Natural killer cell (primary cell): Measurements from ENCODE around the gene CGA. TPM values are rescaled to one million over a fixed set of nuclear protein-coding genes. Genes with fewer than 3 reads are reported as not detected.

Experiments
- ATAC-seq, 3 donors: fragments of 150-1000 bp in 2 of 3; fragments of 200-7000 bp in 1 of 3; cut with Tn5 transposase; 1 replicate in 1 of 3; 2 replicates in 2 of 3; pipeline ENCODE4 v1.10.0; 2021; ENCODE audit warnings: mild to moderate bottlenecking in 2 of 3, moderate library complexity in 2 of 3
- DNase-seq, 2 donors: peaks; one replicate each; pipeline versions ENCODE4 v3.0.0 to v3.0.0-alpha.2; 2013 to 2021; ENCODE audit warnings: mixed read lengths in 1 of 2
- H3K27ac ChIP-seq: one replicate; pipeline ENCODE4 v1.5.1; 2013; ENCODE audit warnings: mild to moderate bottlenecking, low read length
- H3K27me3 ChIP-seq: one replicate; pipeline ENCODE4 v1.6.1; 2013; ENCODE audit warnings: low read length; ENCODE audit not compliant: control insufficient read depth, insufficient read depth
- H3K36me3 ChIP-seq: one replicate; pipeline ENCODE4 v1.6.1; 2013; ENCODE audit warnings: low read length; ENCODE audit not compliant: control insufficient read depth, insufficient read depth
- H3K4me1 ChIP-seq: one replicate; pipeline ENCODE4 v1.6.1; 2013; ENCODE audit warnings: low read length; ENCODE audit not compliant: control insufficient read depth, insufficient read depth
- H3K4me3 ChIP-seq: one replicate; pipeline ENCODE4 v1.5.1; 2013; ENCODE audit warnings: low read length
- H3K9me3 ChIP-seq: one replicate; pipeline ENCODE4 v1.6.1; 2013; ENCODE audit warnings: low read length; ENCODE audit not compliant: control insufficient read depth, insufficient read depth
- H3K27ac Mint-ChIP-seq, 2 donors: one replicate each; pipeline ENCODE4 v1.8.0; 2022; ENCODE audit warnings: mild to moderate bottlenecking in 2 of 2, mixed read lengths in 2 of 2, moderate library complexity in 1 of 2
- H3K27me3 Mint-ChIP-seq, 2 donors: one replicate each; pipeline ENCODE4 v1.8.0; 2022; ENCODE audit warnings: low read depth in 2 of 2, mixed read lengths in 2 of 2
- H3K36me3 Mint-ChIP-seq: one replicate; pipeline ENCODE4 v1.8.0; 2022; ENCODE audit warnings: mixed read lengths
- H3K4me1 Mint-ChIP-seq, 2 donors: one replicate each; pipeline ENCODE4 v1.8.0; 2022; ENCODE audit warnings: mixed read lengths in 2 of 2
- H3K4me3 Mint-ChIP-seq: one replicate; pipeline ENCODE4 v1.8.0; 2022; ENCODE audit warnings: mild to moderate bottlenecking, moderate library complexity, mixed read lengths
- H3K9me3 Mint-ChIP-seq, 2 donors: one replicate each; pipeline ENCODE4 v1.8.0; 2022; ENCODE audit warnings: mixed read lengths in 2 of 2
- WGBS: methylation state at CpG from one replicate; pipeline ENCODE4 v1.1.7; 2013; ENCODE audit warnings: missing lambda C conversion rate; ENCODE audit not compliant: insufficient coverage; 5-methylcytosine and 5-hydroxymethylcytosine counted together
- intact Hi-C: fragments of 100-400 bp; cut with micrococcal nuclease; formaldehyde crosslinking; loops from one replicate; pipeline ENCODE4 v1.14.2; 2022
- total RNA-seq, 4 donors: library from RNA; stranded (reverse); fragments of 120-200 nt in 1 of 4; gene quantifications; one replicate each; pipeline versions ENCODE4 v1.2.3 to v1.2.4, GENCODE V29; 2013 to 2022
- TF ChIP-seq, protein P1 (sequence below): fragments of 200-600 bp; IDR thresholded peaks from one replicate; pipeline ENCODE4 v1.8.0; 2022; ENCODE audit warnings: antibody characterized with exemption

The CGA gene
- total RNA-seq, 3 donors from 2014 or later (not counting 1 experiment from before 2014, with no cell fraction given) = not detected

DNA sequence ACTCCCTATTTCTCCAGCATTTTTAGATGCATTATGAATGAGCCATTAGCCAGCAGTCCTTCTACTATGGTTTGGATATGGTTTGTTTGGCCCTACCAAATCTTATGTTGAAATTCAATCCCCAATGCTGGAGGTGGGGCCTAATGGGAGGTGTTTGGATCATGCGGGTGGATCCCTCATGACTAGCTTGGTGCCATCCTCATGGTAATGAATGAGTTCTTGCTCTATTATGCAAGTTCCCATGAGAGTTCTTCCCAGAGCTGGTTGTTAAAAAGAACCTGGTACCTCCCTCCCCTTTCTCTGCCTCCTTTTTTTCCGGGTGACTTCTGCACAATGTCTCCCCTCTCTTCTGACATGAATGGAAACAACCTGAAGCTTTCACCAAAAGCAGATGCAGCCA is 6.2 kb upstream of the CGA start:
- no peaks in the 10 kb centered on the region for H3K9me3 ChIP-seq
- Mint-ChIP-seq H3K4me1 (no peaks in the 10 kb centered on the region), H3K9me3 (no peaks in the 10 kb centered on the region), H3K4me3 (no peak overlapping the region), H3K27me3 (peaks cover 5 to 24% of the 10 kb centered on the region in 2 donors), H3K36me3 (no peaks in the 10 kb centered on the region), H3K27ac (no peak overlapping the region)
- H3K4me1 ChIP-seq = no peaks in the 10 kb centered on the region
- no peak overlapping the region for H3K4me3 ChIP-seq
- intact Hi-C loops = no loop called here
- H3K27me3 ChIP-seq = peaks cover 3% of the 10 kb centered on the region
- H3K36me3 ChIP-seq = no peaks in the 10 kb centered on the region
- TF ChIP-seq, protein P1, sequence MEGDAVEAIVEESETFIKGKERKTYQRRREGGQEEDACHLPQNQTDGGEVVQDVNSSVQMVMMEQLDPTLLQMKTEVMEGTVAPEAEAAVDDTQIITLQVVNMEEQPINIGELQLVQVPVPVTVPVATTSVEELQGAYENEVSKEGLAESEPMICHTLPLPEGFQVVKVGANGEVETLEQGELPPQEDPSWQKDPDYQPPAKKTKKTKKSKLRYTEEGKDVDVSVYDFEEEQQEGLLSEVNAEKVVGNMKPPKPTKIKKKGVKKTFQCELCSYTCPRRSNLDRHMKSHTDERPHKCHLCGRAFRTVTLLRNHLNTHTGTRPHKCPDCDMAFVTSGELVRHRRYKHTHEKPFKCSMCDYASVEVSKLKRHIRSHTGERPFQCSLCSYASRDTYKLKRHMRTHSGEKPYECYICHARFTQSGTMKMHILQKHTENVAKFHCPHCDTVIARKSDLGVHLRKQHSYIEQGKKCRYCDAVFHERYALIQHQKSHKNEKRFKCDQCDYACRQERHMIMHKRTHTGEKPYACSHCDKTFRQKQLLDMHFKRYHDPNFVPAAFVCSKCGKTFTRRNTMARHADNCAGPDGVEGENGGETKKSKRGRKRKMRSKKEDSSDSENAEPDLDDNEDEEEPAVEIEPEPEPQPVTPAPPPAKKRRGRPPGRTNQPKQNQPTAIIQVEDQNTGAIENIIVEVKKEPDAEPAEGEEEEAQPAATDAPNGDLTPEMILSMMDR = no peak
- H3K27ac ChIP-seq = no peak overlapping the region
- no peak for ATAC-seq
- no peak for DNase-seq
- WGBS = 96% methylated on average over 2 of the region's 2 CpGs

DNA sequence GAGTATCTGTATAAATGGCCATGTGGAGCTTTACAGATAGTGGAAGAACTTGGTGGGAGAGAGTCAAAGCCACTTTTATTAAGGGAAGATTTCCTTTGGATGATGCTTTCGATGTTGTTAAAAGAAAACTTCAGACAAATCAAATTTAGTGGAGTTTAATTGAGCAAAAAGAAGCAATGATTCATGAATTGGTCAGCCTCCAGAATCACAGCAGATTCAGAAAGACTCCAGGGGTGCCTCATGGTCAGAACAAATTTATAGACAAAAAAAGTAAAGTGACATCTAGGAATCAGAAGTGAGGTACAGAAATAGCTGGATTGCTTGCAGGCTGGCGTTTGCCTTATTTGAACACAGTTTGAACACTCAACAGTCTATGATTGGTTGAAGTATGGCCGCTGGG is 5.3 kb upstream of the CGA start:
- no peaks in the 10 kb centered on the region for H3K4me1 ChIP-seq
- 90% methylated on average over 3 of the region's 3 CpGs for WGBS
- no peak overlapping the region for H3K4me3 ChIP-seq
- Mint-ChIP-seq H3K4me3 (no peak overlapping the region), H3K9me3 (no peaks in the 10 kb centered on the region), H3K4me1 (no peaks in the 10 kb centered on the region), H3K27ac (no peak overlapping the region), H3K36me3 (no peaks in the 10 kb centered on the region), H3K27me3 (peaks cover 5 to 29% of the 10 kb centered on the region in 2 donors)
- H3K36me3 ChIP-seq = no peaks in the 10 kb centered on the region
- TF ChIP-seq, protein P1 = no peak
- no peak overlapping the region for H3K27ac ChIP-seq
- H3K27me3 ChIP-seq = peaks cover 3% of the 10 kb centered on the region
- no peak for ATAC-seq
- H3K9me3 ChIP-seq = no peaks in the 10 kb centered on the region
- no peak for DNase-seq
- intact Hi-C loops = no loop called here

DNA sequence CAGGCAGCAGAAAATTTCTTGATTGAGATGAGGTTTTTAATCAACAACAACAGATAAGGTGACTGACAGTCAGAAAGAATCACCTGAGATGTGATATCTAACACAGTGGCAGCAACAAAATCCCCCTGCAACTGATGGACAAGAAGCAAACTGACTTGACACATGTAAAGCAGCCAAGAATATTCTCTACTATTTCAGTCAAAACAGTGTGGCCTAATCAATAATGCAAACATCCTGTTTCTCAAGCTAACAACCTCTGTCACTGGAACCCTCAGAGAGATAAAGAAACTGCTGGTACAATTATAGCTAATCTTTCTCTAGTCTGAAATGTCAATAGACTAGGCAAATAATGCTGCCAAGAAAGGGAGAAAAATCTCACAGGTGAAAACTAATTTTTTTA is 4.6 kb upstream of the CGA start:
- Mint-ChIP-seq H3K27ac (no peak overlapping the region), H3K4me3 (no peak overlapping the region), H3K27me3 (peaks cover 5 to 36% of the 10 kb centered on the region in 2 donors), H3K36me3 (no peaks in the 10 kb centered on the region), H3K4me1 (no peaks in the 10 kb centered on the region), H3K9me3 (no peaks in the 10 kb centered on the region)
- Histone ChIP-seq H3K4me1 (no peaks in the 10 kb centered on the region), H3K27ac (no peak overlapping the region), H3K36me3 (no peaks in the 10 kb centered on the region), H3K27me3 (peaks cover 3% of the 10 kb centered on the region), H3K9me3 (no peaks in the 10 kb centered on the region), H3K4me3 (no peak overlapping the region)
- intact Hi-C loops = no loop called here
- no peak for DNase-seq
- ATAC-seq = no peak
- TF ChIP-seq, protein P1 = no peak

DNA sequence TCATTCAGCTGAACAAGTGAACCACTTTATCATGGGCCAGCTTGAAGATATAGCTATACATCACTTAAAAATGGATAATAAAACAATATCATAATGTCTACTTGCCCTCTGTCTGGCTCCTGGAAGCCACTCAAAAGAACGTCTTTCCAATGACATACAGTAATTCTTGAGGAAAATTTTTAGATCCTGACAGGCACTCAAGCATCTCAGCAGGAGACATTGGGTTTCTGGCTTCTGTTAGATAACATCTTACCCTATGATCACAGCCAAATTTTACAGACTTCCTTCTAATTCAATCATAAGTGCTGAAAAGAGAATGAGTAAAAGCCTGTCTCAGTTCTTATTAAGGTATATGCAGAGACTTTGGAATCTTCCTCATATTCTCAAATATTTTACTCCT is 330 bp downstream of the CGA start:
- Histone ChIP-seq H3K4me3 (no peak overlapping the region), H3K9me3 (no peaks in the 10 kb centered on the region), H3K27me3 (peaks cover 7% of the 10 kb centered on the region), H3K36me3 (no peaks in the 10 kb centered on the region), H3K4me1 (no peaks in the 10 kb centered on the region), H3K27ac (no peak overlapping the region)
- H3K4me3 Mint-ChIP-seq = no peak overlapping the region
- H3K36me3 Mint-ChIP-seq = no peaks in the 10 kb centered on the region
- no peaks in the 10 kb centered on the region for H3K9me3 Mint-ChIP-seq
- intact Hi-C loops = no loop called here
- ATAC-seq (no peak), DNase-seq (no peak)
- WGBS = 71% methylated on average over 1 of the region's 1 CpG
- H3K27me3 Mint-ChIP-seq = peaks cover 5 to 30% of the 10 kb centered on the region in 2 donors
- TF ChIP-seq, protein P1 = no peak
- H3K4me1 Mint-ChIP-seq = no peaks in the 10 kb centered on the region
- H3K27ac Mint-ChIP-seq = no peak overlapping the region
